ENCODE data around the gene OR52E5. TPM values are rescaled to one million over a fixed set of nuclear protein-coding genes. Genes with fewer than 3 reads are reported as not detected.

Gene OR52E5
- polyA plus RNA-seq, 4 donors: not detected

- 82 to 87% (median 86%) methylated on average over 15 of the region's 15 CpGs for WGBS, 3 donors
- H3K9me3 ChIP-seq (ENCODE audit: control insufficient read depth in 2 of 2, insufficient read depth in 1 of 2, low read depth in 1 of 2, low read length in 1 of 2): peaks cover 0 to 53% of the 10 kb centered on the region in 2 donors
- DNase-seq (no peak), FAIRE-seq (no peak)
- H3K4me1 ChIP-seq (ENCODE audit: control insufficient read depth in 3 of 3, insufficient read depth in 2 of 3, low read depth in 1 of 3, low read length in 2 of 3): no peaks in the 10 kb centered on the region
- no peaks in the 10 kb centered on the region for H3K27me3 ChIP-seq (ENCODE audit: control insufficient read depth in 3 of 3, insufficient read depth in 3 of 3, low read length in 3 of 3)
- no peaks in the 10 kb centered on the region for H3K36me3 ChIP-seq (ENCODE audit: control insufficient read depth in 3 of 3, insufficient read depth in 2 of 3, low read depth in 1 of 3, low read length in 3 of 3)
- no peak overlapping the region for H3K4me3 ChIP-seq (ENCODE audit: low read depth in 1 of 3, low read length in 3 of 3)
- H3K27ac ChIP-seq (ENCODE audit: low read depth in 1 of 3, low read length in 2 of 3): no peak overlapping the region
Observed at GRCh38 chr11:5928811-5929210, 35.8 kb downstream of the OR52E5 start.

GRCh38 chr11:5929571-5930368 is 36.8 kb downstream of the OR52E5 start:
- no peak for FAIRE-seq
- no peak for DNase-seq
- Histone ChIP-seq H3K27ac (ENCODE audit: low read depth in 1 of 3, low read length in 2 of 3) (no peak overlapping the region), H3K9me3 (ENCODE audit: control insufficient read depth in 2 of 2, insufficient read depth in 1 of 2, low read depth in 1 of 2, low read length in 1 of 2) (peaks cover 0 to 53% of the 10 kb centered on the region in 2 donors), H3K27me3 (ENCODE audit: control insufficient read depth in 3 of 3, insufficient read depth in 3 of 3, low read length in 3 of 3) (no peaks in the 10 kb centered on the region), H3K4me1 (ENCODE audit: control insufficient read depth in 3 of 3, insufficient read depth in 2 of 3, low read depth in 1 of 3, low read length in 2 of 3) (no peaks in the 10 kb centered on the region), H3K4me3 (ENCODE audit: low read depth in 1 of 3, low read length in 3 of 3) (no peak overlapping the region), H3K36me3 (ENCODE audit: control insufficient read depth in 3 of 3, insufficient read depth in 2 of 3, low read depth in 1 of 3, low read length in 3 of 3) (no peaks in the 10 kb centered on the region)
- WGBS, 3 donors: 87 to 91% (median 91%) methylated on average over 31 of the region's 31 CpGs

- Histone ChIP-seq H3K9me3 (ENCODE audit: control insufficient read depth in 2 of 2, insufficient read depth in 1 of 2, low read depth in 1 of 2, low read length in 1 of 2) (peaks cover 0 to 59% of the 10 kb centered on the region in 2 donors), H3K4me1 (ENCODE audit: control insufficient read depth in 3 of 3, insufficient read depth in 2 of 3, low read depth in 1 of 3, low read length in 2 of 3) (no peaks in the 10 kb centered on the region), H3K4me3 (ENCODE audit: low read depth in 1 of 3, low read length in 3 of 3) (no peak overlapping the region), H3K27me3 (ENCODE audit: control insufficient read depth in 3 of 3, insufficient read depth in 3 of 3, low read length in 3 of 3) (no peaks in the 10 kb centered on the region), H3K36me3 (ENCODE audit: control insufficient read depth in 3 of 3, insufficient read depth in 2 of 3, low read depth in 1 of 3, low read length in 3 of 3) (no peaks in the 10 kb centered on the region), H3K27ac (ENCODE audit: low read depth in 1 of 3, low read length in 2 of 3) (no peak overlapping the region)
- no peak for DNase-seq
- FAIRE-seq: no peak
- 88 to 91% (median 89%) methylated on average over 19 of the region's 19 CpGs for WGBS, 3 donors
Observed at GRCh38 chr11:5930614-5931013, 37.6 kb downstream of the OR52E5 start.

- Histone ChIP-seq H3K36me3 (ENCODE audit: control insufficient read depth in 3 of 3, insufficient read depth in 2 of 3, low read depth in 1 of 3, low read length in 3 of 3) (no peaks in the 10 kb centered on the region), H3K27ac (ENCODE audit: low read depth in 1 of 3, low read length in 2 of 3) (no peak overlapping the region), H3K4me3 (ENCODE audit: low read depth in 1 of 3, low read length in 3 of 3) (no peak overlapping the region), H3K9me3 (ENCODE audit: control insufficient read depth in 2 of 2, insufficient read depth in 1 of 2, low read depth in 1 of 2, low read length in 1 of 2) (peaks cover 0 to 62% of the 10 kb centered on the region in 2 donors), H3K4me1 (ENCODE audit: control insufficient read depth in 3 of 3, insufficient read depth in 2 of 3, low read depth in 1 of 3, low read length in 2 of 3) (no peaks in the 10 kb centered on the region), H3K27me3 (ENCODE audit: control insufficient read depth in 3 of 3, insufficient read depth in 3 of 3, low read length in 3 of 3) (no peaks in the 10 kb centered on the region)
- 94 to 95% (median 94%) methylated on average over 8 of the region's 8 CpGs for WGBS, 3 donors
- FAIRE-seq (no peak), DNase-seq (no peak)
Observed at GRCh38 chr11:5931061-5931460, 38.1 kb downstream of the OR52E5 start.

- Histone ChIP-seq H3K4me1 (ENCODE audit: control insufficient read depth in 3 of 3, insufficient read depth in 2 of 3, low read depth in 1 of 3, low read length in 2 of 3) (no peaks in the 10 kb centered on the region), H3K4me3 (ENCODE audit: low read depth in 1 of 3, low read length in 3 of 3) (no peak overlapping the region), H3K27ac (ENCODE audit: low read depth in 1 of 3, low read length in 2 of 3) (no peak overlapping the region), H3K9me3 (ENCODE audit: control insufficient read depth in 2 of 2, insufficient read depth in 1 of 2, low read depth in 1 of 2, low read length in 1 of 2) (peaks cover 0 to 78% of the 10 kb centered on the region in 2 donors), H3K36me3 (ENCODE audit: control insufficient read depth in 3 of 3, insufficient read depth in 2 of 3, low read depth in 1 of 3, low read length in 3 of 3) (no peaks in the 10 kb centered on the region), H3K27me3 (ENCODE audit: control insufficient read depth in 3 of 3, insufficient read depth in 3 of 3, low read length in 3 of 3) (no peaks in the 10 kb centered on the region)
- 93 to 95% (median 94%) methylated on average over 11 of the region's 11 CpGs for WGBS, 3 donors
- no peak for FAIRE-seq
- no peak for DNase-seq
Observed at GRCh38 chr11:5932671-5933070, 39.7 kb downstream of the OR52E5 start.

- 91 to 93% (median 91%) methylated on average over 10 of the region's 10 CpGs for WGBS, 3 donors
- FAIRE-seq (no peak), DNase-seq (no peak)
- Histone ChIP-seq H3K4me3 (ENCODE audit: low read depth in 1 of 3, low read length in 3 of 3) (no peak overlapping the region), H3K36me3 (ENCODE audit: control insufficient read depth in 3 of 3, insufficient read depth in 2 of 3, low read depth in 1 of 3, low read length in 3 of 3) (no peaks in the 10 kb centered on the region), H3K27me3 (ENCODE audit: control insufficient read depth in 3 of 3, insufficient read depth in 3 of 3, low read length in 3 of 3) (no peaks in the 10 kb centered on the region), H3K9me3 (ENCODE audit: control insufficient read depth in 2 of 2, insufficient read depth in 1 of 2, low read depth in 1 of 2, low read length in 1 of 2) (peaks cover 0 to 80% of the 10 kb centered on the region in 2 donors), H3K4me1 (ENCODE audit: control insufficient read depth in 3 of 3, insufficient read depth in 2 of 3, low read depth in 1 of 3, low read length in 2 of 3) (no peaks in the 10 kb centered on the region), H3K27ac (ENCODE audit: low read depth in 1 of 3, low read length in 2 of 3) (no peak overlapping the region)
Observed at GRCh38 chr11:5933116-5933515, 40.1 kb downstream of the OR52E5 start.

GRCh38 chr11:5937868-5938602 is 45.0 kb downstream of the OR52E5 start:
- H3K27ac ChIP-seq (ENCODE audit: low read depth in 1 of 3, low read length in 2 of 3): no peak overlapping the region
- DNase-seq (no peak), FAIRE-seq (no peak)
- WGBS, 3 donors: 84 to 93% (median 86%) methylated on average over 39 of the region's 39 CpGs
- H3K4me1 ChIP-seq (ENCODE audit: control insufficient read depth in 3 of 3, insufficient read depth in 2 of 3, low read depth in 1 of 3, low read length in 2 of 3): no peaks in the 10 kb centered on the region
- peaks cover 0 to 38% of the 10 kb centered on the region in 2 donors for H3K9me3 ChIP-seq (ENCODE audit: control insufficient read depth in 2 of 2, insufficient read depth in 1 of 2, low read depth in 1 of 2, low read length in 1 of 2)
- H3K27me3 ChIP-seq (ENCODE audit: control insufficient read depth in 3 of 3, insufficient read depth in 3 of 3, low read length in 3 of 3): no peaks in the 10 kb centered on the region
- no peak overlapping the region for H3K4me3 ChIP-seq (ENCODE audit: low read depth in 1 of 3, low read length in 3 of 3)
- no peaks in the 10 kb centered on the region for H3K36me3 ChIP-seq (ENCODE audit: control insufficient read depth in 3 of 3, insufficient read depth in 2 of 3, low read depth in 1 of 3, low read length in 3 of 3)

- no peaks in the 10 kb centered on the region for H3K27me3 ChIP-seq (ENCODE audit: control insufficient read depth in 3 of 3, insufficient read depth in 3 of 3, low read length in 3 of 3)
- H3K27ac ChIP-seq (ENCODE audit: low read depth in 1 of 3, low read length in 2 of 3): no peak overlapping the region
- peaks cover 0 to 33% of the 10 kb centered on the region in 2 donors for H3K9me3 ChIP-seq (ENCODE audit: control insufficient read depth in 2 of 2, insufficient read depth in 1 of 2, low read depth in 1 of 2, low read length in 1 of 2)
- H3K4me3 ChIP-seq (ENCODE audit: low read depth in 1 of 3, low read length in 3 of 3): no peak overlapping the region
- no peaks in the 10 kb centered on the region for H3K36me3 ChIP-seq (ENCODE audit: control insufficient read depth in 3 of 3, insufficient read depth in 2 of 3, low read depth in 1 of 3, low read length in 3 of 3)
- FAIRE-seq: no peak
- WGBS, 3 donors: 72 to 81% (median 74%) methylated on average over 21 of the region's 21 CpGs
- no peaks in the 10 kb centered on the region for H3K4me1 ChIP-seq (ENCODE audit: control insufficient read depth in 3 of 3, insufficient read depth in 2 of 3, low read depth in 1 of 3, low read length in 2 of 3)
- no peak for DNase-seq
Observed at GRCh38 chr11:5938603-5938965, 45.6 kb downstream of the OR52E5 start.
